OCI-LY1 (cell line): ENCODE measurements around the gene DCTN1.

ENCODE experiments used
- H2AFZ ChIP-seq: fragments of 200-600 bp; sonication (generic), shearing (Covaris generic); 2 replicates; pipeline ENCODE4 v1.6.0; 2014; ENCODE audit warnings: antibody characterized with exemption, mild to moderate bottlenecking, low read length
- H3F3A ChIP-seq: fragments of 200-600 bp; sonication (generic), shearing (Covaris generic); 2 replicates; pipeline ENCODE4 v1.6.0; 2014; ENCODE audit warnings: mild to moderate bottlenecking, antibody characterized with exemption, low read length, moderate library complexity; ENCODE audit not compliant: insufficient read depth
- H3K27ac ChIP-seq: fragments of 200-600 bp; sonication (generic); 2 replicates; pipeline ENCODE4 v1.5.1; 2014; ENCODE audit warnings: low read length, mixed run types, mild to moderate bottlenecking, low read depth; ENCODE audit not compliant: poor library complexity, severe bottlenecking
- H3K27me3 ChIP-seq: fragments of 200-600 bp; sonication (generic); 2 replicates; pipeline ENCODE4 v1.6.0; 2014; ENCODE audit warnings: antibody characterized with exemption, mild to moderate bottlenecking, low read length, moderate library complexity; ENCODE audit not compliant: insufficient read depth
- H3K36me3 ChIP-seq: fragments of 200-600 bp; sonication (generic); 2 replicates; pipeline ENCODE4 v1.6.1; 2014; ENCODE audit warnings: mild to moderate bottlenecking, antibody characterized with exemption, low read length, moderate library complexity, mixed read lengths; ENCODE audit not compliant: insufficient read depth
- H3K4me1 ChIP-seq: fragments of 200-600 bp; sonication (generic); 2 replicates; pipeline ENCODE4 v1.5.1; 2014; ENCODE audit warnings: mild to moderate bottlenecking, low read length, moderate library complexity; ENCODE audit not compliant: insufficient read depth, severe bottlenecking
- H3K4me2 ChIP-seq: fragments of 200-600 bp; sonication (generic), shearing (Covaris generic); 2 replicates; pipeline ENCODE4 v1.6.1; 2014; ENCODE audit warnings: low read length
- H3K4me3 ChIP-seq: fragments of 200-600 bp; sonication (generic); 2 replicates; pipeline ENCODE4 v1.5.1; 2014; ENCODE audit warnings: low read length, low read depth, mild to moderate bottlenecking, mixed read lengths; ENCODE audit not compliant: poor library complexity, severe bottlenecking
- H3K79me2 ChIP-seq: fragments of 200-600 bp; shearing (Covaris generic); 2 replicates; pipeline ENCODE4 v1.6.1; 2016; ENCODE audit warnings: mixed run types, low read length, mixed read lengths; ENCODE audit not compliant: insufficient read depth
- H3K9ac ChIP-seq: fragments of 200-600 bp; sonication (generic), shearing (Covaris generic); 2 replicates; pipeline ENCODE4 v1.6.1; 2014; ENCODE audit warnings: mild to moderate bottlenecking, low read length, mixed read lengths
- H3K9me2 ChIP-seq: fragments of 200-600 bp; sonication (generic), shearing (Covaris generic); 2 replicates; pipeline ENCODE4 v1.6.1; 2014; ENCODE audit warnings: low read depth, mild to moderate bottlenecking, low read length, mixed read lengths
- H3K9me3 ChIP-seq: fragments of 200-600 bp; shearing (Covaris generic); 2 replicates; pipeline ENCODE4 v1.6.1; 2014; ENCODE audit warnings: low read length, mixed read lengths
- H4K20me1 ChIP-seq: fragments of 200-600 bp; sonication (generic), shearing (Covaris generic); 2 replicates; pipeline ENCODE4 v1.6.0; 2016; ENCODE audit warnings: mild to moderate bottlenecking, low read length; ENCODE audit not compliant: insufficient read depth
- CTCF ChIP-seq: fragments of 200-600 bp; sonication (generic), shearing (Covaris generic); IDR thresholded peaks from 2 replicates; pipeline ENCODE4 v1.5.1; 2017; ENCODE audit warnings: mild to moderate bottlenecking, antibody characterized with exemption, low read length, moderate library complexity, mixed read lengths
- EZH2 ChIP-seq: fragments of 200-600 bp; sonication (generic), shearing (Covaris generic); IDR thresholded peaks from 2 replicates; pipeline ENCODE4 v1.8.0; 2017; ENCODE audit warnings: borderline replicate concordance, mixed run types, mild to moderate bottlenecking, antibody characterized with exemption, low read length, moderate library complexity, mixed read lengths

DCTN1 gene

GRCh38 chr2:74333896-74334586 is 46.1 kb downstream of the DCTN1 start:
- no peak overlapping the region for H3K4me2 ChIP-seq
- no peaks in the 10 kb centered on the region for H3K9me3 ChIP-seq
- no peak overlapping the region for H3K4me3 ChIP-seq
- H3K9ac ChIP-seq, result no peak overlapping the region
- TF ChIP-seq CTCF, result no peak
- TF ChIP-seq EZH2, result no peak
- no peaks in the 10 kb centered on the region for H3F3A ChIP-seq
- H4K20me1 ChIP-seq, result no peaks in the 10 kb centered on the region
- H3K27ac ChIP-seq, result no peak overlapping the region
- H3K79me2 ChIP-seq, result no peaks in the 10 kb centered on the region
- no peaks in the 10 kb centered on the region for H3K27me3 ChIP-seq
- no peaks in the 10 kb centered on the region for H3K4me1 ChIP-seq
- H2AFZ ChIP-seq, result no peak overlapping the region
- H3K36me3 ChIP-seq, result no peaks in the 10 kb centered on the region
- no peaks in the 10 kb centered on the region for H3K9me2 ChIP-seq

- Histone ChIP-seq H3K9me3 (no peaks in the 10 kb centered on the region), H3K9ac (no peak overlapping the region), H3K27me3 (no peaks in the 10 kb centered on the region), H3K4me1 (no peaks in the 10 kb centered on the region), H3F3A (no peaks in the 10 kb centered on the region), H3K4me2 (no peak overlapping the region), H4K20me1 (no peaks in the 10 kb centered on the region), H3K4me3 (no peak overlapping the region), H2AFZ (no peak overlapping the region), H3K36me3 (no peaks in the 10 kb centered on the region), H3K79me2 (no peaks in the 10 kb centered on the region), H3K27ac (no peak overlapping the region), H3K9me2 (no peaks in the 10 kb centered on the region)
- TF ChIP-seq EZH2 (no peak), CTCF (peak; percentile 47)
Measured at GRCh38 chr2:74333175-74333574, 46.9 kb downstream of the DCTN1 start.

- no peaks in the 10 kb centered on the region for H3F3A ChIP-seq
- H3K9me3 ChIP-seq, result no peaks in the 10 kb centered on the region
- no peak overlapping the region for H3K4me3 ChIP-seq
- no peak overlapping the region for H3K9ac ChIP-seq
- no peak for TF ChIP-seq CTCF
- TF ChIP-seq EZH2, result no peak
- no peaks in the 10 kb centered on the region for H3K27me3 ChIP-seq
- H3K79me2 ChIP-seq, result no peaks in the 10 kb centered on the region
- H3K9me2 ChIP-seq, result no peaks in the 10 kb centered on the region
- H3K27ac ChIP-seq, result no peak overlapping the region
- H4K20me1 ChIP-seq, result no peaks in the 10 kb centered on the region
- H3K36me3 ChIP-seq, result no peaks in the 10 kb centered on the region
- no peak overlapping the region for H2AFZ ChIP-seq
- H3K4me2 ChIP-seq, result no peak overlapping the region
- no peaks in the 10 kb centered on the region for H3K4me1 ChIP-seq
Measured at GRCh38 chr2:74332550-74333174, 47.4 kb downstream of the DCTN1 start.
